K562 (cell line): ENCODE data around the gene INSM2. TPM values are rescaled to one million over a fixed set of nuclear protein-coding genes. Genes with fewer than 3 reads are reported as not detected.

Experiments used
- ATAC-seq: fragments of 200-7000 bp; cut with Tn5 transposase; 3 replicates; pipeline ENCODE4 v1.9.1; 2020; ENCODE audit warnings: moderate library complexity
- BruUV-seq: library from RNA; stranded (reverse); fragments of 400-500 nt; replicated peaks from 2 replicates; lab custom pipeline; 2021; lab: Mats Ljungman, UMichigan
- CTCF ChIA-PET: fragments of 300-600 bp; formaldehyde crosslinking; extraction: SDS; loops from one replicate; lab custom pipeline; 2021; ENCODE audit warnings: low intra/inter-chr PET ratio; lab: Yijun Ruan, JAX
- POLR2A ChIA-PET: fragments of 300-600, 350-650 bp; sonication (Branson Sonifier 250); formaldehyde crosslinking; extraction: SDS; loops from one replicate; lab custom pipeline; 2021; ENCODE audit warnings: antibody characterized with exemption, inconsistent platforms; lab: Yijun Ruan, JAX
- DNase-seq, 4 experiments: peaks; one replicate each; pipeline versions ENCODE4 v3.0.0 to v3.0.0-alpha.2; 2011 to 2018; ENCODE audit warnings: low spot score in 3 of 4, mixed read lengths in 3 of 4; ENCODE audit errors: extremely low read depth in 1 of 4
- FAIRE-seq: peaks from 2 replicates; lab custom pipeline; 2011; peaks lifted over from hg19 to GRCh38; lab: Jason Lieb, UNC
- H2AFZ ChIP-seq: 2 replicates; pipeline ENCODE4 v1.6.0; 2011; ENCODE audit warnings: low read depth, low read length, control low read depth, inconsistent platforms
- H3K27ac ChIP-seq: fragments of 200-600 bp; 3 replicates; pipeline ENCODE4 v1.8.0; 2011; ENCODE audit warnings: low read depth, mild to moderate bottlenecking, control low read depth, inconsistent platforms, low read length, moderate library complexity, mixed read lengths; ENCODE audit errors: extremely low read depth
- H3K27me3 ChIP-seq, 2 experiments: fragments of 300-600 bp in 1 of 2; 2 replicates in 1 of 2; 3 replicates in 1 of 2; pipeline versions ENCODE4 v1.6.0 to v1.8.0; 2011; ENCODE audit warnings: inconsistent platforms in 2 of 2, low read length in 2 of 2, mild to moderate bottlenecking in 1 of 2, mixed read lengths in 1 of 2, moderate library complexity in 1 of 2; ENCODE audit not compliant: control insufficient read depth in 2 of 2, insufficient read depth in 2 of 2
- H3K36me3 ChIP-seq: fragments of 300-600 bp; 3 replicates; pipeline ENCODE4 v1.8.0; 2011; ENCODE audit warnings: mild to moderate bottlenecking, low read length, inconsistent platforms; ENCODE audit not compliant: control insufficient read depth, insufficient read depth
- H3K4me1 ChIP-seq, 2 experiments: fragments of 200-600 bp in 1 of 2; replicated peaks in 1 of 2; 2 replicates in 1 of 2; 3 replicates in 1 of 2; pipeline versions ENCODE4 v1.5.1 to v1.8.0; 2011; ENCODE audit warnings: inconsistent platforms in 2 of 2, low read length in 2 of 2, mild to moderate bottlenecking in 1 of 2, mixed read lengths in 1 of 2, moderate library complexity in 1 of 2; ENCODE audit not compliant: control insufficient read depth in 2 of 2, insufficient read depth in 2 of 2
- H3K4me2 ChIP-seq: 2 replicates; pipeline ENCODE4 v1.6.1; 2011; ENCODE audit warnings: low read length, control low read depth, inconsistent platforms, mixed read lengths; ENCODE audit not compliant: insufficient read depth
- H3K4me3 ChIP-seq: fragments of 200-600 bp; sonication (generic), shearing (Covaris generic); 2 replicates; pipeline ENCODE4 v1.5.1; 2016; ENCODE audit warnings: control low read depth, inconsistent platforms
- H3K79me2 ChIP-seq: fragments of 200-600 bp; 3 replicates; pipeline ENCODE4 v1.8.0; 2011; ENCODE audit warnings: low read length, inconsistent platforms; ENCODE audit not compliant: control insufficient read depth, insufficient read depth
- H3K9ac ChIP-seq, 2 experiments: 2 replicates each; pipeline versions ENCODE4 v1.6.0 to v1.6.1; 2011; ENCODE audit warnings: low read depth in 2 of 2, low read length in 2 of 2, control low read depth in 1 of 2, inconsistent platforms in 1 of 2, mild to moderate bottlenecking in 1 of 2, mixed read lengths in 1 of 2; ENCODE audit not compliant: insufficient read depth in 1 of 2
- H3K9me1 ChIP-seq: one replicate; pipeline ENCODE4 v1.6.0; 2011; ENCODE audit warnings: inconsistent platforms, mild to moderate bottlenecking, low read length, moderate library complexity; ENCODE audit not compliant: control insufficient read depth, insufficient read depth
- H3K9me3 ChIP-seq: replicated peaks from 2 replicates; pipeline ENCODE4 v1.5.1; 2011; ENCODE audit warnings: low read depth, low read length, inconsistent platforms; ENCODE audit not compliant: control insufficient read depth, insufficient read depth
- H4K20me1 ChIP-seq: replicated peaks from 2 replicates; pipeline ENCODE4 v1.6.1; 2011; ENCODE audit warnings: low read length, inconsistent platforms, mixed read lengths; ENCODE audit not compliant: control insufficient read depth, insufficient read depth
- CEBPB ChIP-seq: fragments of 450-650 bp; IDR thresholded peaks from 2 replicates; pipeline ENCODE4 v1.6.1; 2016; ENCODE audit warnings: missing genetic modification characterization, missing compliant biosample characterization
- CEBPZ ChIP-seq: fragments of 150-350 bp; IDR thresholded peaks from 2 replicates; pipeline ENCODE4 v1.6.1; 2014; ENCODE audit warnings: low read depth, mild to moderate bottlenecking, low read length, borderline replicate concordance
- HDAC3 ChIP-seq: fragments of 450-650 bp; IDR thresholded peaks from 2 replicates; pipeline ENCODE4 v1.6.1; 2018; ENCODE audit warnings: borderline replicate concordance, mild to moderate bottlenecking, moderate library complexity; ENCODE audit not compliant: partially characterized antibody
- HDAC8 ChIP-seq: fragments of 450-650 bp; IDR thresholded peaks from 2 replicates; pipeline ENCODE4 v1.6.1; 2016; ENCODE audit warnings: mild to moderate bottlenecking, missing genetic modification characterization, moderate library complexity, missing compliant biosample characterization
- HES1 ChIP-seq: fragments of 450-650 bp; IDR thresholded peaks from 2 replicates; pipeline ENCODE4 v1.6.1; 2016; ENCODE audit warnings: low read depth, mild to moderate bottlenecking, moderate library complexity
- MAFF ChIP-seq: IDR thresholded peaks from 2 replicates; pipeline ENCODE4 v1.6.1; 2012; ENCODE audit warnings: low read length, improper control_type of control experiment
- NCOA6 ChIP-seq: fragments of 450-650 bp; IDR thresholded peaks from 2 replicates; pipeline ENCODE4 v1.6.1; 2017; ENCODE audit warnings: mild to moderate bottlenecking
- REST ChIP-seq, 2 experiments: fragments of 450-650 bp; formaldehyde crosslinking in 1 of 2; IDR thresholded peaks; 2 replicates each; pipeline versions ENCODE4 v1.4.0 to v1.6.1; 2014 to 2020; ENCODE audit warnings: mild to moderate bottlenecking in 2 of 2, borderline replicate concordance in 1 of 2, low read depth in 1 of 2
- TAF15 ChIP-seq: fragments of 200-400 bp; formaldehyde crosslinking; IDR thresholded peaks from 2 replicates; pipeline ENCODE4 v1.6.1; 2017; ENCODE audit warnings: mild to moderate bottlenecking, low read depth, low read length, moderate library complexity
- TGIF2 ChIP-seq: sonication (generic); formaldehyde crosslinking; IDR thresholded peaks from 2 replicates; pipeline ENCODE4 v1.8.1; 2022; ENCODE audit warnings: mild to moderate bottlenecking, missing genetic modification reagents, moderate library complexity
- ZNF551 ChIP-seq: fragments of 250-450 bp; sonication (Bioruptor Pico); IDR thresholded peaks from 2 replicates; pipeline ENCODE4 v1.5.0; 2021; ENCODE audit warnings: mild to moderate bottlenecking, moderate library complexity
- WGBS: fragments of 100-300 bp; shearing (Covaris generic); methylation state at CpG from one replicate; pipeline ENCODE4 v1.1.6; 2016; ENCODE audit warnings: low coverage, mixed read lengths; ENCODE audit not compliant: insufficient coverage; ENCODE audit errors: missing lambda C conversion rate; 5-methylcytosine and 5-hydroxymethylcytosine counted together
- in situ Hi-C: fragments of 300-500 bp; cut with MboI; formaldehyde crosslinking; loops from 4 replicates; pipeline ENCODE4 v1.15.0; 2018; ENCODE audit warnings: inconsistent platforms, mixed read lengths
- intact Hi-C: fragments of 100-400 bp; cut with micrococcal nuclease; formaldehyde crosslinking; loops from 2 replicates; pipeline ENCODE4 v1.14.2; 2022
- polyA plus RNA-seq, 8 experiments: library from polyadenylated mRNA; depleted of rRNA in 4 of 8; stranded (reverse) in 5 of 8; unstranded in 3 of 8; fragments of >200 nt; fragmentation: Nextera tagmentation in 2 of 8; fragmentation: Illumina TruSeq in 1 of 8; extraction: Ambion mirVana in 2 of 8; extraction: Trizol in 1 of 8; gene quantifications; 2 replicates each; pipeline versions ENCODE4 v1.2.1 to v1.2.3, GENCODE V29; 2011 to 2014; ENCODE audit warnings: inconsistent platforms in 1 of 8, missing spikeins in 1 of 8
- total RNA-seq, 7 experiments: library from RNA; depleted of rRNA in 6 of 7; stranded (reverse); fragments of >200 nt in 6 of 7; fragmentation: Illumina TruSeq in 2 of 7; extraction: Trizol in 2 of 7; gene quantifications; 2 replicates each; pipeline versions ENCODE4 v1.2.1 to v1.2.3, GENCODE V29; 2011 to 2021; ENCODE audit warnings: low replicate concordance in 1 of 7

Gene INSM2
- total and polyA plus RNA-seq, 9 of the 15 experiments (the other 6 are each of a cell fraction or from before 2014, with no cell fraction given) = not detected

- Histone ChIP-seq H3K9ac (no peak overlapping the region), H3K4me3 (no peak overlapping the region), H3K4me1 (no peaks in the 10 kb centered on the region), H2AFZ (no peak overlapping the region), H3K4me2 (no peak overlapping the region), H3K27ac (no peak overlapping the region), H3K9me3 (no peaks in the 10 kb centered on the region), H3K36me3 (no peaks in the 10 kb centered on the region), H3K79me2 (no peaks in the 10 kb centered on the region), H3K9me1 (no peaks in the 10 kb centered on the region), H4K20me1 (no peaks in the 10 kb centered on the region), H3K27me3 (no peaks in the 10 kb centered on the region)
- no peak for FAIRE-seq
- intact Hi-C loops (no loop called here), in situ Hi-C loops (no loop called here)
- 80% methylated on average over 4 of the region's 8 CpGs for WGBS
- ATAC-seq = no peak
- DNase-seq = no peak
- BruUV-seq = no TSS peak
- POLR2A ChIA-PET = no interaction called here
- CTCF ChIA-PET = no interaction called here
- TF ChIP-seq HDAC8 (tag) = no peak
- no peak for TF ChIP-seq HES1
- no peak for TF ChIP-seq REST (IDR thresholded peaks at IDR 0.05; ENCODE audit: borderline replicate concordance)
- TF ChIP-seq REST (CRISPR knock-in tag; IDR thresholded peaks at IDR 0.05; ENCODE audit: low read depth) = no peak
- TF ChIP-seq CEBPZ = no peak
- no peak for TF ChIP-seq NCOA6
- no peak for TF ChIP-seq TAF15
- TF ChIP-seq CEBPB (tag) = no peak
- no peak for TF ChIP-seq ZNF551
- no peak for TF ChIP-seq HDAC3
- TF ChIP-seq MAFF = no peak
- TF ChIP-seq TGIF2 (CRISPR knock-in tag) = no peak
Observed at GRCh38 chr14:35571598-35571997, 37.6 kb downstream of the INSM2 start.
